ENCODE results near the gene ANKLE2. TPM values are rescaled to one million over a fixed set of nuclear protein-coding genes. Genes with fewer than 3 reads are reported as not detected.

ANKLE2 gene
- total RNA-seq, 4 donors from 2014 or later, result 29.6 to 44.9 (median 34.6) TPM

- Histone ChIP-seq H3K9me3 (no peaks in the 10 kb centered on the region), H3K27me3 (no peaks in the 10 kb centered on the region), H3K36me3 (peaks cover 0 to 64% of the 10 kb centered on the region in 2 donors), H3K4me1 (no peaks in the 10 kb centered on the region), H3K4me3 (no peak overlapping the region), H3K27ac (no peak overlapping the region)
- intact Hi-C loops (cut with DNase I; ENCODE audit: low total_unique reads) (no loop called here), in situ Hi-C loops (cut with MboI; ENCODE audit: low sequenced_read_pairs in 4 of 4) (no loop called here)
- ATAC-seq (no peak), DNase-seq (no peak)
- no peak for TF ChIP-seq POLR2A (IDR thresholded peaks at IDR 0.05)
- no peak for TF ChIP-seq CTCF (IDR thresholded peaks at IDR 0.05 in 4 of 5, conservative IDR thresholded peaks at IDR 0.05 in 1 of 5)
Measured at GRCh38 chr12:132787877-132788276, 26.2 kb upstream of the ANKLE2 start.

GRCh38 chr12:132786192-132786591, 24.6 kb upstream of the ANKLE2 start:
- in situ Hi-C loops (cut with MboI; ENCODE audit: low sequenced_read_pairs in 4 of 4) (no loop called here), intact Hi-C loops (cut with DNase I; ENCODE audit: low total_unique reads) (no loop called here)
- H3K4me3 ChIP-seq, result no peak overlapping the region
- no peaks in the 10 kb centered on the region for H3K27me3 ChIP-seq
- H3K36me3 ChIP-seq, result peaks cover 0 to 78% of the 10 kb centered on the region in 2 donors
- H3K4me1 ChIP-seq, result no peaks in the 10 kb centered on the region
- ATAC-seq (no peak), DNase-seq (no peak)
- H3K9me3 ChIP-seq, result no peaks in the 10 kb centered on the region
- H3K27ac ChIP-seq, result no peak overlapping the region
- TF ChIP-seq POLR2A (IDR thresholded peaks at IDR 0.05), result no peak

- H3K27ac ChIP-seq, result no peak overlapping the region
- H3K9me3 ChIP-seq, result no peaks in the 10 kb centered on the region
- intact Hi-C loops (cut with DNase I; ENCODE audit: low total_unique reads) (loop anchor here (1.0 kb wide), 1 partner anchor 24 kb away; no protein-coding TSS in a partner anchor), in situ Hi-C loops (cut with MboI; ENCODE audit: low sequenced_read_pairs in 4 of 4) (no loop called here)
- TF ChIP-seq POLR2A (IDR thresholded peaks at IDR 0.05), result no peak
- TF ChIP-seq CTCF (IDR thresholded peaks at IDR 0.05 in 4 of 5, conservative IDR thresholded peaks at IDR 0.05 in 1 of 5), result no peak
- no peaks in the 10 kb centered on the region for H3K27me3 ChIP-seq
- ATAC-seq (no peak), DNase-seq (no peak)
- H3K36me3 ChIP-seq, result peaks cover 0 to 86% of the 10 kb centered on the region in 2 donors
- no peak overlapping the region for H3K4me3 ChIP-seq
- no peaks in the 10 kb centered on the region for H3K4me1 ChIP-seq
Measured at GRCh38 chr12:132784580-132784979, 22.9 kb upstream of the ANKLE2 start.

GRCh38 chr12:132783917-132784531, 22.4 kb upstream of the ANKLE2 start:
- Histone ChIP-seq H3K4me1 (no peaks in the 10 kb centered on the region), H3K27me3 (no peaks in the 10 kb centered on the region), H3K4me3 (no peak overlapping the region), H3K27ac (no peak overlapping the region), H3K36me3 (peaks cover 0 to 86% of the 10 kb centered on the region in 2 donors), H3K9me3 (no peaks in the 10 kb centered on the region)
- TF ChIP-seq CTCF (IDR thresholded peaks at IDR 0.05 in 4 of 5, conservative IDR thresholded peaks at IDR 0.05 in 1 of 5) (no peak), POLR2A (IDR thresholded peaks at IDR 0.05) (no peak)
- in situ Hi-C loops (cut with MboI; ENCODE audit: low sequenced_read_pairs in 4 of 4) (no loop called here), intact Hi-C loops (cut with DNase I; ENCODE audit: low total_unique reads) (loop anchor here (1.0 kb wide), 1 partner anchor 24 kb away; no protein-coding TSS in a partner anchor)
- peak; percentile 24 to 39 for DNase-seq
- no peak for ATAC-seq

GRCh38 chr12:132781938-132782337, 20.3 kb upstream of the ANKLE2 start:
- TF ChIP-seq POLR2A (IDR thresholded peaks at IDR 0.05) (no peak), CTCF (IDR thresholded peaks at IDR 0.05 in 4 of 5, conservative IDR thresholded peaks at IDR 0.05 in 1 of 5) (no peak)
- intact Hi-C loops (cut with DNase I; ENCODE audit: low total_unique reads), result no loop called here
- Histone ChIP-seq H3K27ac (no peak overlapping the region), H3K4me3 (no peak overlapping the region), H3K9me3 (no peaks in the 10 kb centered on the region), H3K36me3 (peaks cover 0 to 93% of the 10 kb centered on the region in 2 donors), H3K27me3 (no peaks in the 10 kb centered on the region), H3K4me1 (no peaks in the 10 kb centered on the region)
- no peak for ATAC-seq
- no peak for DNase-seq
- in situ Hi-C loops (cut with MboI; ENCODE audit: low sequenced_read_pairs in 4 of 4), result no loop called here

Data from gastrocnemius medialis (tissue), 4 donors.